Peyer's patch (tissue), 4 donors: Measurements from ENCODE around the gene SUGCT. TPM values are rescaled to one million over a fixed set of nuclear protein-coding genes. Genes with fewer than 3 reads are reported as not detected.

ENCODE experiments used
- DNase-seq, 3 donors: peaks; one replicate each; pipeline ENCODE4 v3.0.0-alpha.2; 2017 to 2019
- H3K27ac ChIP-seq, 4 donors: fragments of 200-600 bp; sonication (generic); one replicate each; pipeline ENCODE4 v1.5.1; 2016 to 2019
- H3K27me3 ChIP-seq, 2 donors: fragments of 200-600 bp; sonication (generic); one replicate each; pipeline ENCODE4 v1.5.1; 2019
- H3K36me3 ChIP-seq, 3 donors: fragments of 200-600 bp; sonication (generic); one replicate each; pipeline ENCODE4 v1.5.1; 2016 to 2019
- H3K4me1 ChIP-seq, 4 donors: fragments of 200-600 bp; sonication (generic); one replicate each; pipeline ENCODE4 v1.5.1; 2016 to 2019
- H3K4me3 ChIP-seq, 4 donors: fragments of 200-600 bp; sonication (generic); 1 replicate in 3 of 4; 2 replicates in 1 of 4; pipeline ENCODE4 v1.5.1; 2016 to 2019; ENCODE audit warnings: mild to moderate bottlenecking in 1 of 4
- H3K9me3 ChIP-seq, 4 donors: fragments of 200-600 bp; sonication (generic); one replicate each; pipeline ENCODE4 v1.5.1; 2016 to 2019; ENCODE audit warnings: mild to moderate bottlenecking in 1 of 4
- CTCF ChIP-seq, 6 experiments: fragments of 450-650 bp in 4 of 6; fragments of 200-600 bp in 2 of 6; sonication (generic) in 1 of 6; IDR thresholded peaks; one replicate each; pipeline ENCODE4 v1.5.1; 2017 to 2019; ENCODE audit warnings: antibody characterized with exemption in 6 of 6, mild to moderate bottlenecking in 3 of 6, moderate library complexity in 1 of 6
- POLR2A ChIP-seq, 2 donors: fragments of 450-650 bp; IDR thresholded peaks; one replicate each; pipeline ENCODE4 v1.5.1; 2017; ENCODE audit warnings: antibody characterized with exemption in 2 of 2, mild to moderate bottlenecking in 2 of 2, moderate library complexity in 2 of 2
- total RNA-seq, 4 donors: library from RNA; depleted of rRNA; stranded (reverse); fragments of >200 nt; gene quantifications; one replicate each; pipeline ENCODE4 v1.1.0, GENCODE V29; 2016

The SUGCT gene
- total RNA-seq, 4 donors from 2014 or later: 6.4 to 8.9 (median 8.3) TPM; not detected in 1

- Histone ChIP-seq H3K4me3 (no peak overlapping the region), H3K9me3 (no peaks in the 10 kb centered on the region), H3K36me3 (no peaks in the 10 kb centered on the region), H3K27ac (no peak overlapping the region), H3K4me1 (no peaks in the 10 kb centered on the region), H3K27me3 (no peaks in the 10 kb centered on the region)
- TF ChIP-seq CTCF (IDR thresholded peaks at IDR 0.05) (no peak), POLR2A (IDR thresholded peaks at IDR 0.05) (no peak)
- no peak for DNase-seq
Measured at GRCh38 chr7:40715053-40715430, 580.2 kb downstream of the SUGCT start.

GRCh38 chr7:40716052-40716451 is 581.2 kb downstream of the SUGCT start:
- Histone ChIP-seq H3K9me3 (no peaks in the 10 kb centered on the region), H3K27me3 (no peaks in the 10 kb centered on the region), H3K36me3 (no peaks in the 10 kb centered on the region), H3K4me1 (no peaks in the 10 kb centered on the region), H3K4me3 (no peak overlapping the region), H3K27ac (no peak overlapping the region)
- TF ChIP-seq CTCF (IDR thresholded peaks at IDR 0.05) (no peak), POLR2A (IDR thresholded peaks at IDR 0.05) (no peak)
- no peak for DNase-seq

GRCh38 chr7:40717242-40717641 is 582.4 kb downstream of the SUGCT start:
- no peak overlapping the region for H3K27ac ChIP-seq
- no peaks in the 10 kb centered on the region for H3K36me3 ChIP-seq
- DNase-seq: peak in 2 of 3 donors; percentile 50 to 53
- H3K4me3 ChIP-seq: no peak overlapping the region
- no peaks in the 10 kb centered on the region for H3K9me3 ChIP-seq
- H3K27me3 ChIP-seq: no peaks in the 10 kb centered on the region
- TF ChIP-seq POLR2A (IDR thresholded peaks at IDR 0.05) (no peak), CTCF (IDR thresholded peaks at IDR 0.05) (no peak)
- H3K4me1 ChIP-seq: no peaks in the 10 kb centered on the region

- Histone ChIP-seq H3K27ac (no peak overlapping the region), H3K36me3 (no peaks in the 10 kb centered on the region), H3K4me3 (no peak overlapping the region), H3K27me3 (no peaks in the 10 kb centered on the region), H3K4me1 (no peaks in the 10 kb centered on the region), H3K9me3 (no peaks in the 10 kb centered on the region)
- DNase-seq: no peak
- no peak for TF ChIP-seq POLR2A (IDR thresholded peaks at IDR 0.05)
- no peak for TF ChIP-seq CTCF (IDR thresholded peaks at IDR 0.05)
Measured at GRCh38 chr7:40720416-40720815, 585.6 kb downstream of the SUGCT start.

- Histone ChIP-seq H3K27ac (no peak overlapping the region), H3K4me1 (no peaks in the 10 kb centered on the region), H3K4me3 (no peak overlapping the region), H3K27me3 (no peaks in the 10 kb centered on the region), H3K9me3 (no peaks in the 10 kb centered on the region), H3K36me3 (no peaks in the 10 kb centered on the region)
- DNase-seq: no peak
- no peak for TF ChIP-seq POLR2A (IDR thresholded peaks at IDR 0.05)
- TF ChIP-seq CTCF (IDR thresholded peaks at IDR 0.05): no peak
Measured at GRCh38 chr7:40721342-40721949, 586.6 kb downstream of the SUGCT start.

GRCh38 chr7:40722242-40722641 is 587.4 kb downstream of the SUGCT start:
- TF ChIP-seq CTCF (IDR thresholded peaks at IDR 0.05) (no peak), POLR2A (IDR thresholded peaks at IDR 0.05) (no peak)
- DNase-seq: no peak
- Histone ChIP-seq H3K36me3 (no peaks in the 10 kb centered on the region), H3K9me3 (no peaks in the 10 kb centered on the region), H3K27me3 (no peaks in the 10 kb centered on the region), H3K4me3 (no peak overlapping the region), H3K27ac (no peak overlapping the region), H3K4me1 (no peaks in the 10 kb centered on the region)
